ENCODE data around the gene MPDZ.

Gene MPDZ

DNA sequence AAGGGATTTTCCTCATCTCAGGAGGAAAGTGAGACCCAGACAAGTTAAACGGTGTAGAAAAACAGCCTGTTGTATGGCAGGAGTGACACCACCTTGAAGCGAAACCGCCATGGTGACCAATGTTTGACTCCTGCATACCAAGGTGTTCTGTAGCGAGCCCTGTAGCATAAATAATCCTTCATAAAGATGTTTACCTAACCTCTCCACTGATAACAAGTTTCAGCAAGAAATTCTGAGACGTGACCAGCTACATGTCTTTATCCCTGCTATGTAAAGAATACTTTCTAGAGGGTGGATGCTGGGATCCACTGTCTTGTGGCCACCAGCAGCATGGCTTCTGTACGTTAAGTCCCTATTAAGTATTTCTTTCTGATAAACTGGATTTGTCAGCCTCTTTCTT, 148.1 kb downstream of the MPDZ start:
- no peak for DNase-seq (ENCODE audit: low read depth)

DNA sequence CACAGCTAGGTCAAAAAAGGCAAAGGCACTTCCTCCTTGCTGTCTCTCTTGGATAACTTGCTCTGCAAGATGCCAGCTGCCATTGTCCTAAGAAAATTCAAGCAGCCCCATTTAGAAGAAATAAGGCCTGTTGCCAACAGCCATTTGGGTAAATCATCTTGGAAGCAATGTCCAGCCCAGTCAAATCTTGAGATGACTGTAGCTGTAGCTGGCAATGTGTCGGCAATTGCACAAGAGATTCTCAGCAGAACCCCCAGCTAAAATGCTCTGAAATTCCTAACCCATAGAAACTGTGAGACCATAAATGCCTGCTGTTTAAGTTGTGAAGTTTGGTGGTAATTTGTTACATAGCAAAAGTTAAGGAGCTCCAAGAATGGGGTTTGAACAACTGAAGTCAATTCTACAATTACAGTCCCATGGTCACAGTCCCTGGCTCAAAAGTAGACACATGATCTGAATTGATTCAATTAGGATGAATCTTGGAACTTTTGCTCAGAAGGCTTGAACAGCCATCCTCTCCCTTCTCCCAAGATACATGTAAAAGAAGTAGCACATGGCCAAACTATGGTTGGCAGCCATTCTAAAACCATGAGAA, 151.1 kb downstream of the MPDZ start:
- DNase-seq (ENCODE audit: low read depth), result no peak

DNA sequence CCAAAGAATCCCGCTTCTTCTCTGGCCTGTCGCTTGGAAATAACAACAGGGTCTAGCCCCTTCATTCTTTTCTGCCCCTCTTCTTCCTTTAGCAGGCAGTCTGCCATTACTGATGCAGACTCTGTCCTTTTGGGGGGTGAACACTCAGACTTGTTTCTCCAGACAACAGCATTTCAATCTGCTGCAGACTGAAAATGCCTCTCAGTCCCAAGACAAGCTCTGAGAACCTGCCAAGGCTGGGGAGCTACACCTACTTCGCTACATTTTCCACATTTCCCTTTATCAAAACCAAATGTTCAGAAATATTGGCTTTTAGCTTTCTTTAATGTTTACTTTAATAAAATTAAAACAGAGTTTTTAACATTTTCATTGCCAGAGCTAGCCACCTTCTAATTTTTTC, 152.4 kb downstream of the MPDZ start:
- no peak for DNase-seq (ENCODE audit: low read depth)

DNA sequence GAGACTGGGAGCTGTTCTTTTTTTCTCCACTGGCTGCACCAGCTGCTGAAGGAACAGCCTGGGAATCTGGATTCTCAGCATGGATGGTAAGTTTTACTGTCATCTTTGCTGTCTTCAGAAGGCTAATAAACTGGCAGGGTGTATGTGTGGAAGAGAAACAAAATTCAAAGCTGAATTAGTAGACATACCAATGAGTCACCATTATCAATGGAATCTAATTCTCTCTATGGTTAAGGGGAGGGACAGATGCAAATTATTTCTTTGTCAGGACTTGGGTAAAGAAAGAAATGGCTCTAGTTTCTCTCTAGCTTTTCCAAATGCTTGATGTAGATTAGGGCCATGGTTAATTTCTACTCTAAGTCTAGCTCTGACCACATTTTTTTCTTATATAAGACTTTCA, 154.2 kb downstream of the MPDZ start:
- DNase-seq (ENCODE audit: low read depth), result no peak

DNA sequence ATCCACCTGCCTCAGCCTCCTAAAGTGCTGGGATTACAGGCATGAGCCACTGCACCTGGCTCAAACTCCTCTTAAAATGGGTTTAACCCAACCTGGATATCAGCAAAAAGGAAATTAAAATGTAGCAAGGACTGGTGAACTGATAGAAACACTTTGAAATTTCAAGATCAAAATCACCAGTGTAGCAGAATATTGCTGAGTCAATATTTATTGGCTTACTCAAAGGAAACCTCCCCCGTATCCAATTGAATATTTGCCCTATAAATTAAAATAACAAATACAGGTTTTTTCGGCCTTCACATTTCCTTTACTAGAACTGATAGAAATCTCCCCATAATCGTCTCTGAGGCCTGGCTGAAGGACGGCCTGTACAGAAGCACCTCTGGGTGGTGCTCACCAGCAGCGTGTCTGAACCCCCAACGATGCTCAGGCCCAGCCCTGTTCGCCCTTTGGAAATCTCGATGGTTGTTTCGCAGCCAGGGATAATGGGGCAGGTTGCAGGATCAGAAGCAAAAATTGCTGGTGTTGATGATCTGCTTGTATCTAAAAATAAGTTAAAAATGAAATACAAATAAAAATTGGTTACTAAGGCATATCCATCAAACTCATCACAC, 156.6 kb downstream of the MPDZ start:
- DNase-seq (ENCODE audit: low read depth), result no peak

DNA sequence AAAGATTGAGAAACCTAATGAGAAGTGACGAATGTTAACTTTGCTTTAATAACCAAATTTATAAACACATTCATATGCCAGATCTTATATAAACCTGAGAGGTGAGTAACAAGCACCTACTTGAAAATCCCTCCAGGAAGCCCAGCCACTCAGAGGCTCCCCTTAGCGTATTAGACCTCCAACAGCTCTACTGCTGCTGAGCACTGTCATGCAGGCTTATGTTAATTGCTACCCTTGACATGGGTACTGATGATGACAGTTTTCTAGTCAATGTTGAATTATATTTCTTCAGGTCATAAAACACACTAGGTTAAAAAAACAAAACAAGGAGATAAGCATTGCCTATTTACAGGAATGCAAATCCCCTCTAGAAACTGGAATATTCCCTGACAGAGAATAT, 161.2 kb downstream of the MPDZ start:
- DNase-seq (ENCODE audit: low read depth), result no peak

DNA sequence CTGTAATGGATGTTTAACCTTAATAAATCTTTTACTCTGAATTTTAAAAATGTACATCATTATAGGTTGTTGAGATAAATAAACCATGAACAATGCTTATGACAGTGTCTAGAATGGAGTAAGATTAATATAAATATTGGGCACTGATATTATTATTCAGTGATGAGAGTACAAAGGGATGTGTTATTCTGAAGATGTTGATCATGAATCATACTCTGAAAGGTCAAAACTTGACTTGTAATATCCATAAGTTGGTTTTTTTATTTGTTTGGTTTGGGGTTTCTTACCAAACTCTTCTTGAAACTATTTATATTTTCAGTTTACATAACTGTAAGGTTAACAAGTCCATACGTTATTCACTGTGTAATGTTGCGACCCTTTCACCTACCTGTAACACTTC, 163.2 kb downstream of the MPDZ start:
- DNase-seq (ENCODE audit: low read depth), result no peak

DNA sequence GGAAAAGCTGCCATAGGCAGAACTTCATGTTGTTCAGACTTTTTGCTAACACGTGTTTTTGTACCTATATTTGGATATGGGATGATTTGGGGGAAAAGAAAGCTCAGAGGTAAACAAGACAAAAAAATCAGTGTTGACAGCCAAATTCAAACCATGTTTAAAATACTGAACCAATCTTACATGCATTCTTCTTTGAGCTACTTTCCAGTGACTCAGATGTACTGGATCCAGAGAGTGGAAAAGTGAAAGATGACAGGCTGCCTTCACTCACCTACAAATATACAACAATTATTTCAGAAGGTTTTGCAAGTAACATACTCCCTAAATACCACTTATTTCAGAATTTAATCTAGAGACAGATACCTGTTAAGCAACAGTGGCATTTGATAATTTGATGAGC, 165.7 kb downstream of the MPDZ start:
- DNase-seq (ENCODE audit: low read depth), result no peak

DNA sequence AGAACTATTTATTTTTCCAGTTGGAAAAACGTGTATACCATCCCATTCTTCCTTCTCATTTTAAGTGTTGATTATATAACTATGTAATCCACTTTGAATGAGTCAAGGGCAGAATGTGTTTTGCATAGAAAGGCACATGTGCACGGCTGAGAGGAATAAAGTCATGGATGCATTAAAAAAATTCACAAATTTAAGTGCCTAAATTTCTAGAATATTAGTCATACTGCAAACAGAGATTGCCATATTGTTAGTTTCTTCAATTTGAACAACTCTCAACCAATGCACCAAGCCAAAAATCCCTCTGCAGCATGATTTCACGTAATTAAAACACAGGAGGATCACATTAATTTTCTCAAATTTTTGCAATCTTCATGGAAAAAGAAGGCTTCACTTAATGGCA, 166.3 kb downstream of the MPDZ start:
- no peak for DNase-seq (ENCODE audit: low read depth)

DNA sequence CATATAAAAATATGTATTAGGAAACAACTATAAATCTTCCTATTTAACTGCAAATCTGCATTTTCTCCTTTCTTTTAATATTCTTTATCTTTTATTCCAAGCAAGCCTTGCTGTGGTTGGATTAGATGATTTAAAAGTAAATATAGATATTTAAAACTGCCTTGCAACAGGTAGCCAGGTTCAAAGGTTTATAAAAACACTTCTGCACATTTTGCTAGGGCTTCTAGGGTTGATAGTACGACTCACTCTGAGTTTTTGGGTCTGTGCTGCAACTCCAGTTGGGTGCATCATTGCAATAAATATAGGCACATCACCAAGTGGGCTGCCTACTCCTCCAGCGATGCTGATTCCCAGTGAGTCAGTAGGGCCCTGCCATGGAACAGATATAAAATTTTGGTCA, 167.7 kb downstream of the MPDZ start:
- no peak for DNase-seq (ENCODE audit: low read depth)

DNA sequence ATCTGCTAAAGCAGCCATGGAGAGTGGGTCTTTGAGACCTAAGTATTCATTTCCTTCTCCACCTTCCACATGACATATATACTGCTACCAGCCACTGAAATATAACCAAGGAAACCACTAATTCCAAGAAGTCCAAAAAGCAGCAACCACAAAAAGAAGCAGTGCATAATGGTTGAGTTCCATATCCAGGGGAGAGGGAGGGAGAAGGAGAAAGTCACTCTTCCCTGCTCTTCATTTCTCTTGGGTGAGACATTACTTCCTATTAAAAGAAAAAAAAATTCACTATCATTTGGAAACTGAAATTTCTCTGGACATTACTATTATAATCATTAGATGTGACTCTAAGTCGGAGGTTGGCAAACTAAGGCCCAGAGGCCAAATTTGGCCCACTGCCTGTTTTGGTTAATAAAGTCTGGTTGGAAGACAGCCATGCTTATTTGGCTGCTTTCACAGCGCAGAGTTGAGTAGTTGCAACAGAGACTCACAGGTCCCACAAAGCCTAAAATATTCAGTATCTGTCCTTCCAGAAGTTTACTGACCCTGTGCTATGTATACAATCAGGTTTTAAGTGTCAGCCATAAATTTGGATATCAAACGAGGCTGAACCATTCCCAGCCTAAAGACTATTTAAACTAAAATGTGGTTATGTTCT, 168.6 kb downstream of the MPDZ start:
- DNase-seq (ENCODE audit: low read depth), result no peak

DNA sequence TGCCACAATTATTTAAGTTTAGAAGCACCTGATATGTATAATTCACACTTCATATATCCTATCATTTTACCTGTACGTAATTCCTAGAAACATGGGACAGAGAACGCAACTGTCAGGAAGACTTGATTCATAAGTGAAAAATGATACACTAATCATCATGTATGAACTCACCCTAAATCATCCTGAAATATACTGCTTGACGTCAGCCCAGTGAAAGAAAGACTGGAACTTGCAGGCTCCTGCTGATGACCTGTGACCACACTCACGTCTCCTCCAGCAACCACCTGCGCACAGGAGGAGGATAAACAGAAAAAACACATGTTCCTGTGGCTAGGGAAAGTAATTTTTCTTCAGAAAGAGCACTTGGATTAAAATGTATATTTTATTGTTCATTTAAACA, 169.7 kb downstream of the MPDZ start:
- DNase-seq (ENCODE audit: low read depth), result no peak

DNA sequence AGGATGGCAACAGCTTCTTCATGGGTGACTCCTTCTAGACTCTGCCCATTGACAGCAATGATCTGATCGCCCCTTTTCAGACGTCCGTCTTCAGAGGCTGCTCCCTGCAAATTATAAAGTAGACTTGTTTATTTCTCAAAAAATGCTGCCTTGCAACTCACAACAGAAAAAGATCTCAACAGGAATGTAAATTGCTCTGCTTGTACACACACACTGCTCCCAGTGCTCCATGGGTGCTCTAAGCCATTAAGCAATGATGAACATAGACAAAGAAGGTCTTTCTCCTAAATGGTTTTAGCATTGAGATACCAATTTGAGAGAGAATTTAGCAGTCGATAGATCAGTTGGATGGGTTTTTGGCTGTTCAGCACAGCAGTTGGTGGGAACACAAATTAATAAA, 172.5 kb downstream of the MPDZ start:
- DNase-seq (ENCODE audit: low read depth), result no peak

DNA sequence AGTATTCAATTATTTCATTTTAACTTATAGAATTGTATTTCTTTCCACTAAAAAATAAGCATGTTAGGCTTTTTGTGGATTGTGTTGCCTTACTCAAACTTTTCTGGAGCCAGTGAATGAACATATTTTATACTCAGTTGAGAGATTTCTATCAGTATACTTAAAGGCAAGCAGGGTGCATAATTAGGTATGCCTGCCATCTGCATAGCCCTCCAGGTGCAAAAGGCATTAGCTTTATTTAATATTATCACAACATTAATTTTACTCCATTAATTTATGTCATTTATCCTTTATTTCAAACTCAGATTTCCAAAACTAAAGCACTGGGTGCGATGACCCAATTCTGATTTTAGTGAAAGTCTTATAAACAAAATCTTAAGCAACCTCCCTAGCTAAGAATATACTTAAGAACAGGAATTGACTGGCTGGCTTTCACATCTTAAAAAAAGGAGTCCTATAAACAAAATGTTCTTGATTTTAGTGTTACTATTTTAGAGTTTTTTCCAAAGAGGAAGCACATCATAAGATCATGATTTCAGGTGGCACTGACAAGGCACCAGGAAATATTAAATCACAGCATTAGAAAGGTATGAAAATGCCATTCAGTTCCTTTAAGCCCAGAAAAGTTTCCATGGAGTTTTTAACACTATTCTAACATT, 178.4 kb downstream of the MPDZ start:
- no peak for DNase-seq (ENCODE audit: low read depth)

DNA sequence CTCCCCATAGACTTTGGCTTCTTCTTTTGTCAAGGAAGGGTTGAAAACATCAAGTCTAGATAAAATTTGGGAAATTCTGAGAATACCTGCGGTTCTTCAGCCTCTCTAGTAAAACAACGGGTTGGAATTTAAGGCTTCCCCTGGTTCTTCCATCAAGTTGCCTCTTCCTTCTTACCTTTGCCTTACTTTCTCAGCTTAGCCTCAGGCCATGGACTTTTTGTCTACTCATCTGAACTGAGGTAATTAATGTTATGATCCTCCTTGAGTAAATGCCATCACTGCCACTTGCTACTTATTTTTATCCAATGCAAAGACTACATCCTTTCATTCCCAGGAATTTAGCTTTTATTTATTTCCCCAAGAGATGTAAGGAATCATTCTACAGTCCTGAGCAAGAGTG, 184.4 kb downstream of the MPDZ start:
- no peak for DNase-seq (ENCODE audit: low read depth)

DNA sequence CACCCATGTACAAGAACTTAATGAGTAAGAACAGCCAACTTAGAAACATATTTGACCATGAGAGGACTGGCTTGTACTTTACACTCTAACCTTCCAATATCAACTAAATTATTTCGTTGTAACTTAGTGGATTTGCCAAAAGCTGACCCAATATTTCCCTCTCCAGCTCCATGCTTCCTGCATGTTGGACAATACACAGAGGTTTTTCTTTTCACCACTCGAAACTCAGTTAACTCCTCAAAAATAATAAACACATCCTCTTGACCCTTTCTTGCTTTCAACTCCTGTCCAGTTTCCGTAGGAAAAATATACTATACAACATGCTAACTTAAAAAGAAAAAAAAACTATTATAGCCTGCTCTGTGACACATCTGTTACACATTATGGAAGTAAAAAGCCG, 188.9 kb downstream of the MPDZ start:
- DNase-seq (ENCODE audit: low read depth), result no peak

DNA sequence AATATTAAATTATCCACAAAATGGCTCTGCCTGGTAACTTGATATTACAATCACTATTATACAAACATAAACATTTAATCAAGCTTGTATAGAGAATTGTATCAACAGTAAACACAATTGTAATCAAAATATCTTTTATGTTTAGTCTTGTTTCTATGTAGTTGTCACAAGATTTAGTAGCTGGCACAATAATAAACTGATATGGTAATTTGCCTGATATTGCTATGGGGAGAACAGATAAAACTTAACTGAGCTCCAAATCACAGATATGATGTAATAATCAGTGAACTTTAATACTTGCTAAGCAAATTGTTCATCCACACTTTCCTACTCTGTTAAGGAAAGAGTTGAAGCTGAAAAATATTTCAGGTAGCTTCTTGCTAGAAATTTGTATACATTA, 189.8 kb downstream of the MPDZ start:
- DNase-seq (ENCODE audit: low read depth), result no peak

DNA sequence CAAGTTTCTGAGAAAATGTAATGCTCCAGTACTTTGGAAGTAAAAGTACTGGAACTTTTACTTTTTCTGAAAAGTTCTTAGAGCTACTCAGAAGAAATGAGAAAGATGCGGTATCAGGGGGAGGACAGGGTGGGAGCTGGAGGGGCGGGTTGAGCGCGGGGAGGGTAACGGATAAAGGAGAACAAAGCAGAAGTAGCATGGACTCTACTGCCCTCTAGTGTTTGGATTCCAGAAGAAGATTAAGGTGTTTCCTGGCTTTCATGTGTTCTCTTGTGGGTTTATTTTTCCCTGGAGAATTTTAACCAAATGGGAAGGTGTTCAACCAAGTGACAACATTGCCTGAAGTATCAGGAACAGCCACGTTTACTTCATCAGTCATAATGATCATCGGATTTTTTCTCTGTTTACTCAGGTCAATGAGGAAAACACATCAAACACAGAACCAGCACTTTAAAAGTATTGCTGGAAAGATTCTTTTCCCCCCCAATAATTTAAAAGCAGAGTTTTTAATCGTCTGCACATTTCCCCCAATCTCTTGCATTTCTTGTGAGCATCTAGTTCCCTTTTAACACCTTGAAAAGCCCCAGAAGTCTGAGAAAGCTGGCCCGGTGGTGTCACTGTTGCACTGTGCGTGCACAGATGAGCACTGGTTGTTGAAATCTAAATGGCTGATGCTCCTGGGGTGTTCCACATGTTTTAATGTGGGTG, 190.6 kb downstream of the MPDZ start:
- DNase-seq (ENCODE audit: low read depth), result no peak

DNA sequence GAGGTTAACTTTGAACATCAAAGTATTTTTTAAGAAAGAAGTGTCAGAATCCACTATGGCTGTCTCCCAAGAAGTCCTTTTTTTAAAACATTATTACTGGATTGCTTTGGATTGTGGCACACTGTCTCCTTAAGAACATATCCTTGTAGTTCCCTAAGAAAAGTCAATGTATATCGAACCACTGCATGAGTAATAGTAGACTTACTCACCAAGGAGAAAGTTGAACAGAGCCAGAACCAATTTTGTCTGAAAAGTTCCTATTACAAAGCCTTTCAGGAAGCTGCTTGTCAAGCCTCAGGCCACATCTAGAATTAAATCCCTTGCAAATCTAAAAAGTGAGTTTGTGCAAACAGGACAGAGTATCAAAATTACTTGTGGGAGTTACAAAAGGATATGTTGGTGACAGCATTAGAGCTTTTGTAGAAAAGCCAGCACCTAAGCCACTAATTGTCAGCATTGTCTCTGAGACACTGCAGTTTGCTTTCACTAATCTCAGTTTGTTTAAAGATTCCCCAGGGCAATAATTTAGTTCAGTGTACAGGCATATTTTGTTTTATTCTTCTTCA, 195.4 kb downstream of the MPDZ start:
- DNase-seq (ENCODE audit: low read depth), result no peak

DNA sequence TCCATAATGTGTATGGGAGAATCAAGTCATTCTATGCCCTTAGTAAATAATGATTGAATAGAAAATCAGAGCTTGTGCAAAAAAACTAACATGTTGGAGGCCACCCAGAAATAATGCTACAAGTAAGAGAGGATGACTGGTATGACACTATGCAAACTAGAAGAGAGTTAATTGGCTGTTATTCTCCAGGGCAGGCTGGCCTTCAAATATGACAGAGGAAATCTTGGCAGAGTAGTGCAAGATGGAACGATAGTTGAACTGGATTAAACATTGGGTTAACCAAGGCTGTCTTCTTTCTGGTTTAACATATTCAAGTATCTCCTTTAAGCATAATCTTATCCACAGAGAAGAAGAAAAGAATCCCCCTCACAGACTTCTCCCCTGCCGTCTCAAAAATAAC, 196.1 kb downstream of the MPDZ start:
- no peak for DNase-seq (ENCODE audit: low read depth)

DNA sequence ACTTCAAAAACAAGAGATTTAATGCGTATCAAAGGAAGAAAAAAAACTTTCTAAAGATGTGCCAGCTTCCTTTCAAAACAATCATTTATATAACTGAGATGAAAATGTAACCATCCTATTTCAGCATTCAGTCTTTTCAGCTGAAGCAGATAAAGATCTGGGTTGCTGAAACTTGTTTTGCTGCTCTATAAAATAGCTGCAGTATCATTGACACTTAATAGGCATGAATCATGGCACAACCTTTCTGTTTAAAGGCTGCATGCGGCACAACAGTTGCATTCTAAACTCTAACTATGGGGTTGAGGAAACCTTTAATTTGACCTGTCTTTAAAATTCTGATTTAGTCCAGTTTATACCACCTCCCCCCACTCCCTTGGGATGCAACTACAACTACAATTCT, 196.7 kb downstream of the MPDZ start:
- DNase-seq (ENCODE audit: low read depth), result no peak

DNA sequence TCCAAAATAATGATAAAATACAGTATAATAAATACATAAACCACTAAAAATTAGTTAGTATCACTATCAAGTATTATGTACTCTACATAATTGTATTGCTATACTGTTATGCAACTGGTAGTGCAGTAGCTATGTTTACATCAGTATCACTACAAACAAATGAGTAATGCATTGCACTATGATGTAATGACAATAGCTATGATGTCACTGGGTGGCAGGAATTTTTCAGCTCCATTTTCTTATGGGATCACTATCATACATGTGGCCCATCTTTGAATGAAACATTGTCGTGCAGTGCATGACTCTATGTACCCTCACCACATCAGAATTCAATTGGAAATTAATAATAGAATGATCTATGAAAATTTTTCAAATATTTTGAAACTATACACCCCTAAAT, 201.3 kb downstream of the MPDZ start:
- no peak for DNase-seq (ENCODE audit: low read depth)

DNA sequence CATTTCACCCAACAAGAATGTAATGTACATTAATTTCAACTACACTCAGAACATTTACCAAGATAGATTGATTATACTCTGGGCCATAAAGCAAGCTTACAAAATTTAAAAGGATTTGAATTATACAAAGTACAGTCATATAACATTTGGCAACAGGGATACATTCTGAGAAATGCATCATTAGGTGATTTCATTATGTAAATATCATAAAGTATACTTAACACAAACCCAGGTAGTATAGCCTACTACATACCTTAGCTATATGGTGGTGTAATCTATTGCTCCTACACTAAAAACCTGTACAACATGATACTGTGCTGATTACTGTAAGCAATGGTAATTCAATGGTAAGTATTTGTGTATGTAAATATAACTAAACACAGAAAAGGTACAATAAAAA, 202.9 kb downstream of the MPDZ start:
- DNase-seq (ENCODE audit: low read depth), result no peak
